GM12872 (cell line): ENCODE measurements around the gene HERC5.

Source experiments
- TF ChIP-seq, protein P1 (sequence below): IDR thresholded peaks from 3 replicates; pipeline ENCODE4 v1.5.1; 2011; ENCODE audit warnings: low read depth, mild to moderate bottlenecking, low read length, moderate library complexity; ENCODE audit not compliant: insufficient read depth

HERC5 gene

DNA sequence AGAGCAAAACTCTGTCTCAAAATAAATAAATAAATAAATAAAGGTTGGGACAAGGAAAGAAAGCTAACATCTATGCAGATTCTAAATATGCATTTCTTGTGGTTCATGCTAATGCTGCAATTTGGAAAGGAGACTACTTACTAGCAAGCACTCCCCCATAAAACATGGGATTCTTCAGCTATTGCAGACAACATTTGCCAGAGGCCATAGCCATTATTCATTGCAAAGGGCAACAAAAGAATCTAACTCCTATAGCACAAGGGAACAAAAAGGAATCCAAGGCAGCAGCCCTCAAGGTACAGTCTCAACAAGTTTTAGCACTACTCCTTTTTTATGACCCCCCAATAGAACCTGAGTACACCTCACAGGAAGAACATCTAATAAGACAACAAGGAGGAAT is 8.0 kb upstream of the HERC5 start:
- TF ChIP-seq, protein P1, sequence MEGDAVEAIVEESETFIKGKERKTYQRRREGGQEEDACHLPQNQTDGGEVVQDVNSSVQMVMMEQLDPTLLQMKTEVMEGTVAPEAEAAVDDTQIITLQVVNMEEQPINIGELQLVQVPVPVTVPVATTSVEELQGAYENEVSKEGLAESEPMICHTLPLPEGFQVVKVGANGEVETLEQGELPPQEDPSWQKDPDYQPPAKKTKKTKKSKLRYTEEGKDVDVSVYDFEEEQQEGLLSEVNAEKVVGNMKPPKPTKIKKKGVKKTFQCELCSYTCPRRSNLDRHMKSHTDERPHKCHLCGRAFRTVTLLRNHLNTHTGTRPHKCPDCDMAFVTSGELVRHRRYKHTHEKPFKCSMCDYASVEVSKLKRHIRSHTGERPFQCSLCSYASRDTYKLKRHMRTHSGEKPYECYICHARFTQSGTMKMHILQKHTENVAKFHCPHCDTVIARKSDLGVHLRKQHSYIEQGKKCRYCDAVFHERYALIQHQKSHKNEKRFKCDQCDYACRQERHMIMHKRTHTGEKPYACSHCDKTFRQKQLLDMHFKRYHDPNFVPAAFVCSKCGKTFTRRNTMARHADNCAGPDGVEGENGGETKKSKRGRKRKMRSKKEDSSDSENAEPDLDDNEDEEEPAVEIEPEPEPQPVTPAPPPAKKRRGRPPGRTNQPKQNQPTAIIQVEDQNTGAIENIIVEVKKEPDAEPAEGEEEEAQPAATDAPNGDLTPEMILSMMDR, result no peak

DNA sequence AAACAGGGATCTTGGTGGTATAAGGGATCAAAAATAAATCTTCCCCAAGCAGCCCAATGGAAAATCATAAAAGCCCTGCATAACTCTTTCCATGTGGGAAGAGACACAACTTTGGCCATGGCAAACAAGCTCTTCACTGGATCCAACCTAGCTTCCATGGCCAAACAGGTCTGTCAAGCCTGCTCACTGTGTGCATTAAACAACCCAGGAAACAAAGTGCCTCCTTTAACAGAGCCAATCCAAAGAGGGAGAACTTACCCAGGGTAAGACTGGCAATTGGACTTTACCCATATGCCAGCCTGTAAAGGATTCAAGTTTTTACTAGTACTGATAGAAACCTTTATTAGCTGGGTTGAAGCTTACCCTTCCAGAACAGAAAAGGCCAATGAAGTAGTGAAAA is 7.6 kb upstream of the HERC5 start:
- TF ChIP-seq, protein P1, result no peak

DNA sequence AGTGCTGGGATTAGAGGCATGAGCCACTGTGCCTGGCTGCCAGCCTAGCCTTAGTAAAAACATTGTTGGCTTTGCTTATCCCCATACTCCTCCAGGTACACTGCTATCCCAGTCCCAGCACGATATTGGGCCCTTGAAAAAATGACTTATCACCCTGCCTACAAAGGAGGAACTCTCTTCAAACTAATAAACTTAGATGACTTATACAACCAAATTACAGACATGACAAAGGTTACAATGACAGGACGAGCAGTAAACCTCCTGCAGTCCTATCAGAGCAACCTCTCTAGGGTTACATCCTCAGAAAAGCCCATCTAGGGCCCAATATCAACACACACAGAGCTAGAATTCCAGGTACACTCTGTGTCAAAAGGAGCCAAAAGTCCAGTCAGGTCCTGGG is 5.7 kb upstream of the HERC5 start:
- TF ChIP-seq, protein P1, result no peak

DNA sequence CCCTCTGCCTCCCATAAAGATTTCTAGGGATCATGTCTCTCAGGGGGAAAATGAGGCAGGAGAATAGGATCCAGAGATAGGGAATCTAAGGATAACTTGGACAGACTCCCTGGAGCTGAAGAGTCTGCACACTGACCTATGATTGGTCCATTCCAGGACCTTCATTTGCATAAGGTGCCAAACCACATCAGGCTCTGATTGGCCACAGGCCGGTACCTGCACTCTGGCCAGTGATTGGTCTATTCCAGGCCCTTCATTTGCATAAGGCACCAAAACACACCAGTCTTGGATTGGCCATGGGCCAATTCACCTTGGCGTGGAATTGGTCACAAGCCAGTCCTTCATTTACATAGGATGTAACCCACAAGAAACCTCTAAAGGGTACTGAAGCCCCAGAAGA is 4.0 kb upstream of the HERC5 start:
- TF ChIP-seq, protein P1, result no peak

DNA sequence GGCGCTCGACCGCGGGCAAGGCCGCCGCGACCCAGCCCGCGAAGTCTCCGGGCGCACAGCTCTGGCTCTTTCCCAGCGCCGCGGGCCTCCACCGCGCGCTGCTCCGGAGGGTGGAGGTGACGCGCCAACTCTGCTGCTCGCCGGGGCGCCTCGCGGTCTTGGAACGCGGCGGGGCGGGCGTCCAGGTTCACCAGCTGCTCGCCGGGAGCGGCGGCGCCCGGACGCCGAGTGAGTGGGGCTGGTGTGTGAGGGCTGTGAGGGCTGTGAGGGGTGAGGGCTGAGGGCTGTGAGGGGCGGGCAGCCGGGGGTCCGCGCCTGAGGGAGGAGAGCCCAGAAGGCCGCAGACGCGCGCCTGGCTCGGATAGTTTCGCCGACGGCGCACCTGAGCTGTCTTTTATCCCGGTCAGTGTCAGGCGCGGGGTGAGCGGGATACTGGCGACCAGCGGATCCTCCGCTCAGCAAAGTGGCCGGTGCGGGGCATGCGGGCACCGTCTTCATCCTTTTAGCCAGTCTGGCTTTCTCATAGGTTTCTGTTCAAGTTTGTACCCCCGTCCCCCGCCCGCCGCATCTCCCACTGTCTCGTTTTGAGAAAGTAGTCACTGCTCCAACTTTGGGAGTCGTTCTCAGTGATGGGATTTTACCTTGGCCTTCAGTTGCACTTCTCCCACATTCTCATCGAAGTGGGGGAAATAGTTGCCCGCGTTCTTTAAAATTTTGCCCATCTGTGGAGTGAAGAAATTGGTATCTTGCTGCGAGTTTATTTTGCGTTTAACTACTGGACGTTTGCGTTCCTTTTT is 586 bp downstream of the HERC5 start:
- TF ChIP-seq, protein P1, result no peak

DNA sequence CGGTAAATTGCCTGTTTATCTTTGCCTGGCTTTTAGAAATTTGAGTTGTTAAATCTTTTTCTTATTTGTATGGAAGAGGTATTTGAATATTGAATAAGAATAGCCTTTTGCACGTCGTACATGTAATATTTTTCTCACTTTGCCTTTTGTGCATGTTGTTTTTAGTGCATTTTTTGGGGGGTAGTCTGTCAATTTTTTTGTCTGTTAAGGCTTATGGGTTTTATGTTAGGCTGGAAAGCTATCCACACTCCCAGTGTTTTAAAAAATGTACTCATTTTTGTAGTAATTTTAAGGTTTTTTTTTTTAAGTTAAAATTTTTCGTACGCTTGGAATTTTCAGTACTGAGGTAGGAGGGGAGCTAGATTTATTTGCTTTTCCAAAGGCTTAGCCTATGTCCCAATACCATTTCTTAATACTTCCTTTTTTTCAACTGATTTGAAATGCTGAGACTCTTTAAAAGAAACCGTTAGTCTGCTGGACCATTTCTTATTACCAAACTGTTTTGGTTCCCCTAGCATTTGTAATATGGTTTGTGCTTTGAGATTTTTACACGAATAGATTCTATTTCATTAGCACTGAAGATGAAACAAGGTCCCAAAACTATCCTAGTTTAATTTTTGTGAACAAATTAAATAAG is 1.3 kb downstream of the HERC5 start:
- TF ChIP-seq, protein P1, result no peak

DNA sequence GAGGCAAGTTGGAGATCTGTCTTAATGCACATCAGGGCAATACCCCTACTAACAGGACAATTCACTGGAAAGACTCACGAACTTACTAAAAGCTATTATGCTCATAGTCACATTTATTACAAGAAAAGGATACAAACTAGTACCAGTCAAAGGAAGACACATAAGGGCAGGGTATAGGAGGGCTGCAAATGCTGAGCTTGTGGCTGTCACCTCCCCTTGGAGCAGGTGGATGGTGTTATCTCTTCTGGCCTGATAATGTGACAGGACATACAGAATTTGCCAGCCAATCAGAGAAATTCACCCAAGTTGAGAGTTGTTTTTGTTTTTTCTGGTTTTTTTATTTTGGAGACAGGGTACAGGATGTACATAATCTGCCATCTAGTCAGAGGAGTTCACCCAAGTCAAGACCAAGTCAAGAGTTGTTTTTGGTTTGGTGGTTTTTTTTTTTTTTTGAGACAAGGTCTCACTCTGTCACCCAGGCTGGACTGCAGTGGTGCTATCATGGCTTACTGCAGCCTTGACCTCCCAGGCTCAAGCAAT is 8.8 kb downstream of the HERC5 start:
- TF ChIP-seq, protein P1, result no peak
